CD14-positive monocyte (primary cell): ENCODE results near the gene SART3. TPM values are rescaled to one million over a fixed set of nuclear protein-coding genes. Genes with fewer than 3 reads are reported as not detected.

Source experiments
- DNase-seq, 3 donors: peaks; one replicate each; pipeline ENCODE4 v3.0.0-alpha.2; 2011 to 2022
- H2AFZ ChIP-seq: 2 replicates; pipeline ENCODE4 v1.6.0; 2012; ENCODE audit warnings: mild to moderate bottlenecking, low read depth, low read length, inconsistent platforms; ENCODE audit not compliant: insufficient read depth, poor library complexity, severe bottlenecking
- H3K27ac ChIP-seq, 2 donors: 1 replicate in 1 of 2; 2 replicates in 1 of 2; pipeline ENCODE4 v1.5.1; 2012 to 2013; ENCODE audit warnings: low read length in 2 of 2, control low read depth in 1 of 2, inconsistent platforms in 1 of 2, low read depth in 1 of 2, mild to moderate bottlenecking in 1 of 2
- H3K27me3 ChIP-seq, 2 donors: one replicate each; pipeline versions ENCODE4 v1.6.0 to v1.6.1; 2011 to 2013; ENCODE audit warnings: low read length in 2 of 2; ENCODE audit not compliant: control insufficient read depth in 2 of 2, insufficient read depth in 2 of 2
- H3K36me3 ChIP-seq, 2 donors: replicated peaks in 1 of 2; 1 replicate in 1 of 2; 2 replicates in 1 of 2; pipeline versions ENCODE4 v1.5.1 to v1.6.1; 2012 to 2013; ENCODE audit warnings: low read length in 2 of 2, control low read depth in 1 of 2, inconsistent platforms in 1 of 2, mild to moderate bottlenecking in 1 of 2; ENCODE audit not compliant: insufficient read depth in 2 of 2, control insufficient read depth in 1 of 2
- H3K4me1 ChIP-seq, 2 donors: 1 replicate in 1 of 2; 2 replicates in 1 of 2; pipeline versions ENCODE4 v1.5.1 to v1.6.1; 2012 to 2013; ENCODE audit warnings: low read length in 2 of 2, control low read depth in 1 of 2, inconsistent platforms in 1 of 2, mild to moderate bottlenecking in 1 of 2, moderate library complexity in 1 of 2; ENCODE audit not compliant: insufficient read depth in 2 of 2, control insufficient read depth in 1 of 2
- H3K4me2 ChIP-seq: replicated peaks from 2 replicates; pipeline ENCODE3; 2012; ENCODE audit warnings: low read length, moderate library complexity, mild to moderate bottlenecking; ENCODE audit not compliant: poor library complexity, severe bottlenecking; ENCODE audit errors: extremely low read depth
- H3K4me3 ChIP-seq, 3 experiments: fragments of 200-600 bp in 1 of 3; sonication (generic) in 1 of 3; replicated peaks in 1 of 3; 1 replicate in 2 of 3; 2 replicates in 1 of 3; pipeline ENCODE4 v1.5.1; 2011 to 2013; ENCODE audit warnings: low read length in 3 of 3, mild to moderate bottlenecking in 3 of 3, control low read depth in 2 of 3, low read depth in 2 of 3, inconsistent platforms in 1 of 3, moderate library complexity in 1 of 3
- H3K79me2 ChIP-seq: 2 replicates; pipeline ENCODE4 v1.6.0; 2012; ENCODE audit warnings: mild to moderate bottlenecking, control low read depth, inconsistent platforms, low read length, moderate library complexity; ENCODE audit not compliant: insufficient read depth
- H3K9ac ChIP-seq: 2 replicates; pipeline ENCODE4 v1.6.0; 2017; ENCODE audit warnings: low read length, mild to moderate bottlenecking; ENCODE audit not compliant: insufficient read depth, poor library complexity, severe bottlenecking
- H3K9me3 ChIP-seq, 2 donors: replicated peaks in 1 of 2; 1 replicate in 1 of 2; 2 replicates in 1 of 2; pipeline versions ENCODE4 v1.5.1 to v1.6.1; 2012 to 2013; ENCODE audit warnings: low read length in 2 of 2, control low read depth in 1 of 2; ENCODE audit not compliant: control insufficient read depth in 1 of 2, insufficient read depth in 1 of 2
- H4K20me1 ChIP-seq: 2 replicates; pipeline ENCODE4 v1.6.0; 2012; ENCODE audit warnings: mild to moderate bottlenecking, low read length, control low read depth, moderate library complexity; ENCODE audit not compliant: insufficient read depth
- H3K27ac Mint-ChIP-seq, 7 donors: one replicate each; pipeline ENCODE4 v1.8.0; 2020; ENCODE audit warnings: mild to moderate bottlenecking in 7 of 7, mixed read lengths in 7 of 7, moderate library complexity in 6 of 7, inconsistent platforms in 2 of 7
- H3K27me3 Mint-ChIP-seq, 3 donors: one replicate each; pipeline ENCODE4 v1.8.0; 2021 to 2022; ENCODE audit warnings: low read depth in 3 of 3, mild to moderate bottlenecking in 3 of 3, mixed read lengths in 3 of 3, moderate library complexity in 3 of 3, inconsistent platforms in 1 of 3
- H3K36me3 Mint-ChIP-seq, 2 donors: one replicate each; pipeline ENCODE4 v1.8.0; 2020; ENCODE audit warnings: mixed read lengths in 2 of 2, inconsistent platforms in 1 of 2, mild to moderate bottlenecking in 1 of 2
- H3K4me1 Mint-ChIP-seq: one replicate; pipeline ENCODE4 v1.8.0; 2020; ENCODE audit warnings: mild to moderate bottlenecking, mixed read lengths
- H3K4me3 Mint-ChIP-seq, 2 donors: one replicate each; pipeline ENCODE4 v1.8.0; 2020; ENCODE audit warnings: mild to moderate bottlenecking in 2 of 2, mixed read lengths in 2 of 2, moderate library complexity in 1 of 2
- H3K9me3 Mint-ChIP-seq, 7 donors: one replicate each; pipeline ENCODE4 v1.8.0; 2020 to 2022; ENCODE audit warnings: mixed read lengths in 7 of 7, mild to moderate bottlenecking in 6 of 7, moderate library complexity in 6 of 7, inconsistent platforms in 2 of 7
- CTCF ChIP-seq: fragments of 200-600 bp; IDR thresholded peaks from one replicate; pipeline ENCODE4 v1.8.0; 2022; ENCODE audit warnings: antibody characterized with exemption, mild to moderate bottlenecking
- WGBS: methylation state at CpG from one replicate; pipeline ENCODE4 v1.1.5; 2013; ENCODE audit warnings: missing lambda C conversion rate; ENCODE audit not compliant: insufficient coverage; 5-methylcytosine and 5-hydroxymethylcytosine counted together
- intact Hi-C, 2 donors: fragments of 100-400 bp; cut with micrococcal nuclease; formaldehyde crosslinking; loops; one replicate each; pipeline versions ENCODE4 v1.15.0 to v1.15.1; 2023
- polyA plus RNA-seq, 3 donors: library from polyadenylated mRNA; depleted of rRNA in 1 of 3; unstranded in 2 of 3; stranded (reverse) in 1 of 3; fragments of 300-500 nt in 2 of 3; fragments of >200 nt in 1 of 3; fragmentation: Illumina TruSeq in 2 of 3; gene quantifications; 1 replicate in 2 of 3; 2 replicates in 1 of 3; pipeline ENCODE4 v1.2.3, GENCODE V29; 2012 to 2021

SART3 gene
- polyA plus RNA-seq, 3 donors, result 10.3 to 20.9 (median 20.6) TPM

GRCh38 chr12:108518101-108518715 is 42.8 kb downstream of the SART3 start:
- peaks cover 54 to 63% of the 10 kb centered on the region in 2 donors for H3K36me3 Mint-ChIP-seq
- Histone ChIP-seq H2AFZ (no peak overlapping the region), H3K27ac (peak overlapping the region in 1 of 2 donors; percentile 5), H3K4me1 (peaks cover 13 to 19% of the 10 kb centered on the region in 2 donors), H3K4me3 (no peak overlapping the region), H3K36me3 (peaks cover 55 to 65% of the 10 kb centered on the region in 2 donors), H3K9ac (no peak overlapping the region), H3K4me2 (no peak overlapping the region), H4K20me1 (peaks cover 11% of the 10 kb centered on the region), H3K27me3 (no peaks in the 10 kb centered on the region), H3K79me2 (peaks cover 13% of the 10 kb centered on the region), H3K9me3 (no peaks in the 10 kb centered on the region)
- DNase-seq, result no peak
- peak overlapping the region in 4 of 7 donors; percentile 17 to 75 (median 26) for H3K27ac Mint-ChIP-seq
- WGBS, result 97% methylated on average over 24 of the region's 24 CpGs
- intact Hi-C loops, result loop anchor here (5.0 to 10.0 kb wide), 3 partner anchors 44 to 843 kb away; partner anchors contain the start of genes ALKBH2 (in 2 of the 2), UNG (in 2 of the 2), ISCU (in 1 of the 2) and SART3 (in 1 of the 2)
- H3K4me1 Mint-ChIP-seq, result peaks cover 22% of the 10 kb centered on the region
- TF ChIP-seq CTCF, result no peak
- H3K4me3 Mint-ChIP-seq, result peak overlapping the region in 1 of 2 donors; percentile 20
- H3K27me3 Mint-ChIP-seq, result peaks cover 2 to 8% (median 6%) of the 10 kb centered on the region in 3 donors
- H3K9me3 Mint-ChIP-seq, result no peaks in the 10 kb centered on the region

- no peak overlapping the region for H3K4me3 Mint-ChIP-seq
- H3K27ac ChIP-seq, result no peak overlapping the region
- H3K27me3 ChIP-seq, result no peaks in the 10 kb centered on the region
Observed at GRCh38 chr12:108517288-108518100, 43.5 kb downstream of the SART3 start.

More at GRCh38 chr12:108517288-108518100, 43.5 kb downstream of the SART3 start:
- H3K27ac Mint-ChIP-seq, result peak overlapping the region in 4 of 7 donors; percentile 17 to 75 (median 52)
- Histone ChIP-seq H3K9me3 (no peaks in the 10 kb centered on the region), H4K20me1 (peaks cover 6% of the 10 kb centered on the region), H3K79me2 (peaks cover 13% of the 10 kb centered on the region), H3K4me1 (peaks cover 13 to 19% of the 10 kb centered on the region in 2 donors), H3K36me3 (peaks cover 49 to 58% of the 10 kb centered on the region in 2 donors), H3K4me2 (no peak overlapping the region), H3K9ac (no peak overlapping the region), H3K4me3 (no peak overlapping the region), H2AFZ (no peak overlapping the region)
- intact Hi-C loops, result loop anchor here (5.0 to 10.0 kb wide), 3 partner anchors 45 to 843 kb away; partner anchors contain the start of genes ALKBH2 (in 2 of the 2), UNG (in 2 of the 2), ISCU (in 1 of the 2) and SART3 (in 1 of the 2)
- no peak for TF ChIP-seq CTCF
- H3K4me1 Mint-ChIP-seq, result peaks cover 22% of the 10 kb centered on the region
- 92% methylated on average over 10 of the region's 12 CpGs for WGBS
- no peaks in the 10 kb centered on the region for H3K9me3 Mint-ChIP-seq
- peaks cover 6 to 8% (median 8%) of the 10 kb centered on the region in 3 donors for H3K27me3 Mint-ChIP-seq
- no peak for DNase-seq
- H3K36me3 Mint-ChIP-seq, result peaks cover 48 to 56% of the 10 kb centered on the region in 2 donors
